Loucy (cell line): ENCODE results near the gene HABP2.

Source experiments
- CTCF ChIP-seq: fragments of 200-600 bp; sonication (generic); conservative IDR thresholded peaks from 2 replicates; pipeline ENCODE4 v1.5.1; 2014; ENCODE audit warnings: mild to moderate bottlenecking, antibody characterized with exemption, low read length
- EZH2phosphoT487 ChIP-seq: fragments of 200-600 bp; IDR thresholded peaks from 2 replicates; pipeline ENCODE4 v1.6.1; 2018; ENCODE audit warnings: antibody characterized with exemption, mild to moderate bottlenecking, moderate library complexity, borderline replicate concordance

GRCh38 chr10:113604572-113604971, 51.7 kb downstream of the HABP2 start:
- TF ChIP-seq CTCF (no peak), EZH2phosphoT487 (no peak)
